CD4-positive, alpha-beta T cell treated with Interferon gamma for 1 hour (primary cell): ENCODE results near the gene SMAD6.
"Not testable (repeated sequence)": the region's sequence is repeated elsewhere in the genome, so short reads cannot be mapped to it uniquely, and the experiment has no call there.

Source experiments
- DNase-seq: peaks from one replicate; pipeline ENCODE4 v3.0.0-alpha.2; 2020

Gene SMAD6

GRCh38 chr15:66677336-66677735, 24.7 kb upstream of the SMAD6 start:
- DNase-seq: no peak

GRCh38 chr15:66679061-66679656, 22.9 kb upstream of the SMAD6 start:
- DNase-seq: no peak

GRCh38 chr15:66679657-66680108, 22.4 kb upstream of the SMAD6 start:
- DNase-seq: no peak

- DNase-seq: no peak
Observed at GRCh38 chr15:66680502-66680901, 21.5 kb upstream of the SMAD6 start.

- DNase-seq: no peak
Observed at GRCh38 chr15:66681395-66681794, 20.6 kb upstream of the SMAD6 start.

GRCh38 chr15:66682246-66682645, 19.8 kb upstream of the SMAD6 start:
- DNase-seq: no peak

- DNase-seq: no peak
Observed at GRCh38 chr15:66682865-66683264, 19.2 kb upstream of the SMAD6 start.

GRCh38 chr15:66684136-66684681, 17.8 kb upstream of the SMAD6 start:
- DNase-seq: no peak

GRCh38 chr15:66685638-66686150, 16.3 kb upstream of the SMAD6 start:
- no peak for DNase-seq

- not testable (repeated sequence) for DNase-seq
Observed at GRCh38 chr15:66690912-66691311, 11.1 kb upstream of the SMAD6 start.

- DNase-seq: no peak
Observed at GRCh38 chr15:66691727-66692126, 10.3 kb upstream of the SMAD6 start.

GRCh38 chr15:66692391-66692790, 9.6 kb upstream of the SMAD6 start:
- DNase-seq: no peak

GRCh38 chr15:66692808-66693596, 9.0 kb upstream of the SMAD6 start:
- no peak for DNase-seq

- DNase-seq: no peak
Observed at GRCh38 chr15:66696770-66697169, 5.3 kb upstream of the SMAD6 start.

- DNase-seq: no peak
Observed at GRCh38 chr15:66698318-66698961, 3.6 kb upstream of the SMAD6 start.

- DNase-seq: no peak
Observed at GRCh38 chr15:66698971-66699370, 3.1 kb upstream of the SMAD6 start.

- DNase-seq: no peak
Observed at GRCh38 chr15:66700412-66700801, 1.6 kb upstream of the SMAD6 start.

- peak; percentile 83 for DNase-seq
Observed at GRCh38 chr15:66700802-66701421, 1.1 kb upstream of the SMAD6 start.

- no peak for DNase-seq
Observed at GRCh38 chr15:66701422-66702034, 508 bp upstream of the SMAD6 start.

- no peak for DNase-seq
Observed at GRCh38 chr15:66702787-66703539, 927 bp downstream of the SMAD6 start.

- DNase-seq: no peak
Observed at GRCh38 chr15:66703540-66703941, 1.5 kb downstream of the SMAD6 start.
